ENCODE measurements around the gene ENPP6.
"Not testable (repeated sequence)": the region's sequence is repeated elsewhere in the genome, so short reads cannot be mapped to it uniquely, and the experiment has no call there.

ENPP6 gene

DNA sequence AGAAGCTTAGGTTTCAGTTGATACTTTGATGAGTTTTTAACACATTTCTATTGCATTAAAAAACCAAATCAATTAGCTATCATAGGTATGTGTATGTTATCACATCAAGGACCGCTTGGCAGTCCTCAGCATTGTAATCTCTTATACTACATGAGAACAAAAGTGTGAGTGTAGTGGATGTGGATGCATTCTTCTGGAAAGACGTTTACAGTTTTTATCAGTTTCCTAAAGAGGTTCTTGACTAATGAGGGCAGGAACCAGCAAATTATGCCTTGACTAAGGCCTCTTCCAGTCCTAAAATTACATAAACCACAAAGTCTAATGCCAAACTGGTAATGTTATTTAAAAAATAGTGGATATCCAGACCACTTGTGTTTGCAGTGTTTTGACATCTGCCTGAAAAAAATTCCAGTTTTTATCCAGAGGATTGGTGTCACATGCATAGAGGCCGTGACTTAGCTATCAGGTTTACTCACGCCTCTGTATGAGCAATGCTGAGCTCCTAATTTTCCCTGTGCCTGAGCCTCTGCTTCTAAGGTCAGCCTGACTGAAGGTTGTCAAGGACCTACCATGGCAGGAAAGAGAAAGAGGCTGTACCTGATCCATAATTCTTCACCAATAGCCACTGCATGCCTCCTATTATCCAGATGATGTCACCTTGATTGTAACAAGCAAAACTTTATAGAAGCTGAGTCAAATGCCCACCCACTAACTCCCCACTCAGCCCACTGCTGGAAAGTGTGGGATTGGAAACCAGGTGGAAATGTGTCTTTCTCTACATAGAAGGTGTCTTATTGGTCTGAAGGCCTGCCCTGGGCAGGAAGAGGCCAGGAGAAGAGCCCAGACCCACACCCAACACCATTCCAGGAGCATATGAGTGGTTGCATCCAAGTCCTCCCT lies 68.7 kb downstream of the ENPP6 start:
- no peak for DNase-seq (ENCODE audit: low read depth)

DNA sequence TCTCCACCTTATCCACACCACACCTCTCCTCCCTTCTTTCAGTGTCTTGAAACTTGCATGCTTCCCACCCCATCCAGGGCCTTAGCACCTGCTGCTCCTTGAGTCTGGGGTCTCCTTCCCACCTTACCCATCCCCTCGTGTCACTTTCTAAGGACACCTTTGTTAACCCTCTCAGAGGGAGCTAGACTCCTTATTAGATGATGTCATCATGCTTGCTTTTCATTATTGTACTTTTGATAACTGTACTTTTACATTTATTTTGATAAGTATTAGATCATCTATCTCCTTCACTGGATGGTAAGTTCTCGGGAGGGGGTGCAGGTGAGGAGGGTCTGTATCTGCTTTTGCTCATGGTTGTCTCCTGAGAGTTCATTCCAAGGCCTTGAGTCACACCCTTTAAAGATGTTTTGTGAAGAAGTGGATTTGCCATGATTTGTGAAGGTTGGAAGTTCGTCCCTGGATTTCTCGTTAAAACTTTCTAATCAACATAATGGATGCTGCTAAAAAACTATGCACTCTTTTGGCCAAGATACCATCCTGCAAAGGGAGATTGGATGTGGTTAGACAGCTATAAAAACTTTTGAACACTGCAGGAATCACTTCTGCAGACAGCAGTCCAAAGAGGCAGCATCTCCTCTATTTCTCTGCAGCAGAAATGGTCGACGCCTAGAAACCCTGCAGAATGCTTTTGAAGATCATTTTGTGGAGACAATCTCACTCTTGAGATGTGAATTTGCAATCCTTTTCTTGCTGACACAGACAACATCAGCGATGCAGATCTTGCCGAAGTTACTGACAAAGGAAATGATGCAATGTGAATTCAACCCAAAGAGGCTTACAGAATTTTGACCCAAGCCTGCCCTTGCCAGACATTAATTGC lies 69.6 kb downstream of the ENPP6 start:
- DNase-seq (ENCODE audit: low read depth): no peak

DNA sequence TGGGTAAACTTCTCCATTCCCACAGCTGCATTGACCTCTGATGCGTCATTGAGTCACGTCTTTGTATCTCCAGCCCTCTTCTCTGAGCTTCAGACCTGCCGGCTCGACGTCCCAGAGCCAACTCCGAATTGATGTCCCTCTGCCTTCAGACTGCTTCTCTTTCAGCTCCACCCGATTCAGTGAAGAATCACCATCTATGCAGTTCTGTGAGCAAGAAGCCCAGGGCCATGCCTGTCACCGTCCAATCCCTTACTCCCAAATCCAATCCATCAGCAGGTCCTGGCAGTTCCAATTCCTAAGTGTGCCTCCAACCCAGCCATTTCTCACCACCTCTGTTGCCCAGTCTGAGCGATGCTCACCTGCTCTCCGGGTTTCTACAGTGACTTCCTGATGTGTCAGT lies 70.7 kb downstream of the ENPP6 start:
- DNase-seq (ENCODE audit: low read depth): no peak

DNA sequence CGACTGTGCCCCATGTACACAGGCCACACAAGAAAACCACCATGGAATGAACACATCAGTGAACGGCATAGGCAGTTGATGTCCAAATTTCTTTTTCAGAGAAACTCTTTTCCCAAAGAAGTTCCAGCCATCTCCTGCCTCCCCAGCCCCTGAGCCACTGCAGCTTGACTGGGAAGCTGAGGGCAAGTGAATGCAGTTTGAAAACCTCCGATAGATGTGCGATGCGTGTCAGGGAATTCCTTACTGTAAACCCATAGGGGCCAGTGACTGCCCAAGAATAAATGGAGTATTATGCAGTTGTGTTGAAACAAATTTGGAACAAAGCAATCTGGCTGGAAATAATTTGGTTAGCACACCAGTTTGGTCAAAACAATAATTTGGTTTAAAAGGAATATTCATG lies 72.1 kb downstream of the ENPP6 start:
- DNase-seq (ENCODE audit: low read depth): no peak

DNA sequence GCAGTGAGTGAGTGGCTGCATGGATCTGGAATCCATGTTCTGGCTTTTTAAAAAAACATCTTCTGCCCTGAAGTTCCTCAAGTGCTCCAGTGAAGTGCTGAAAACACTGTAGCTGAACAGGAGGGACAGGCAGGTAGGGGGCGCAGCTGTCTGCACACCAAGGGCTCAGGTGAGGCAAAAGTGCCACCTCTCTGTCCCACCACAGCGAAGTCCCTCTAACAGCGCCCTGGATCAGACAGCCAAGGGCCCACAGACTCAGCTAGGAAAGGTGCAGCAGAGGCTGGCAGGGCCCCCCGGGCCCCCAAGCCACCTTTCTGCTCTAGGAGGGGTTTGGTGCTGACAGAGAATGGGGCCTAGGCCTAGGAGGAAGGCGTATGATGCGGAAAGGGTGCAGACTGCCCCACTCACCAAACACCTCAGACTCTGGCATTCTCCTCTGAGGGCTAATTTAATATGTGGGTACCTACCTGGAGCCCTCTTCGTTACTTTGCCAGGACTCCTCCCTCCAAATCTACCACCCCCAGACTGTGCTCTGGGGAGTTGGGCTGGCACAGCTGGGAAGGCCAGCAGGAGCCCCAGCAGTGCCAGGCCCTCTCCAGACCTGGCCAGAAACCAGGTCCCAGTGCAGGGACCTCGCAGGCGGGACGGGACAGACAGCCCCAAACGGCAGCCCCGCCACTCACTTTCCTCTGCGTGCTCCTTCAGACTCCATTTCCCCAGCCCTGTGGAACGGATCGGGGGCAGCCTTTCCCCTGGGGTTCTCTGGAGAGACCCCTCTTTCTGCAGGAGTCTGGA lies 73.7 kb downstream of the ENPP6 start:
- no peak for DNase-seq (ENCODE audit: low read depth)

DNA sequence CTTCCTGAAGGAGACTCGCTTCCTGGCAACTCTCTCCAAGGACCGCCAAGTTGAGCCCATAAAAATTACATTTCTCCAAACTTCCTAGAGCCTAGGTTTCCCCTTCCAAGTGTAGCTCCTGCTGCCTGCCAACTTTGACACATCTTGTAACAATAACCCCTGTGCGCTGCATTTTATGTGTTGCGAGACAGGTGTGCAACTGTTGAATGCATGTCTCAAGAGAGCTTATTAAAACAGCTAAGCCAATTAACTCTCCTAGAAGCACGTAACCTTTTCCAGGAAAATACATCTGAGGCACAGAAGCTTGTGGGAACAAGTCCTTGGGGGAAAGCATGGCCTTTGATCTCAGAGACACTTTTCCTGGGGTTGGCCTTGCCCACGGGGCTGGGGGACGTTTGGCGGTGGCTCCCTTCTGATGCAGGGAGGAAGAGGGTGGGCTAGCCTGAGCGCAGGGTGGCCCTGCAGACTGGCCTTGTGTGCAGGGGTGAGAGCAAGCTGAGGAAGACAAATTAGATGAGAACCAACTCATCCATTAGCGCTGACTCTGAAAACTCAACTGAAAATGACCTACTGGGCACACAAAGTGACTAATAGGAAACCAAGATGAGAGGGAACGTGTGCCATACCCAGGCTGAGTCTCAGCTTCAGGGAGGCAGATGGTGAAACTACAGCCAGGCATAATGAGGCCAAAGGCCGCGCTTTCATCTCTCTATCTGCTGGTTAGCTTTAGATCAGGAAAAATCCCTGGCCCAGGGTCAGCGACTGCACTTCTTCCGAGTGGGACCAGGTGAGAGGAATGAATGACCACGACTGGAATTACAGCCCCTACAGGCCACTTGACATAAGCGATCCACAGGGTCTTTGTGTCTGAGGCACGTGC lies 75.3 kb downstream of the ENPP6 start:
- DNase-seq (ENCODE audit: low read depth): no peak

DNA sequence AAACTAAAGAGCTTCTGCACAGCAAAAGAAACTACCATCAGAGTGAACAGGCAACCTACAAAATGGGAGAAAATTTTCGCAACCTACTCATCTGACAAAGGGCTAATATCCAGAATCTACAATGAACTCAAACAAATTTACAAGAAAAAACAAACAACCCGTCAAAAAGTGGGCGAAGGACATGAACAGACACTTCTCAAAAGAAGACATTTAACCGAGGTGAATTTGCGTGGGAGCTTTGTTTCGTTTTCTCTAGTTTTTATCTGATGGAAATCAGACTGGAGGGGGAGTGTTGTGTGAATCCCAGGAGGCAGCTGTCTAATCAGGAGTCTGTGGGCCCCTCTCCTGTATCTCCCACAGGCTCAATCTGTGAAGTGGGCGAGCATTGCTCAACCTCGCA lies 76.8 kb downstream of the ENPP6 start:
- not testable (repeated sequence) for DNase-seq (ENCODE audit: low read depth)

DNA sequence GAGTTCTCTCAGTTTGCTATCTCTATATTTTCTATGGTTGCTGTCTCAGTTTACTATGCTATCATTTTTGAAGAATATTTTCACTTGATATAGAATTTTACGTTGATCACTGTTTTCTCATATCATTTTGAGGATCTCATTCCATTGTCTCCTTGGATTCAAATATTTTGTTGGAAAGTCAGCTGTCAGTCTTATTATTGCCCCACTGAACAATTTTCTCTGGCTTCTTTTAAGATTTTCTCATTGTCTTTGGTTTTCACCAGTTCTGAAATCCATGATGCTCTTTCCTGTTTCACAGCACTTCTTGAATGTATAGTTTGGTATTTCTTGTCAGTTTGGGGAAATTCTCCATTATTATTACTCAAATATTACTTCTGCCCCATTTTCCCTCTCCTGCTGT lies 81.1 kb downstream of the ENPP6 start:
- DNase-seq (ENCODE audit: low read depth): no peak

DNA sequence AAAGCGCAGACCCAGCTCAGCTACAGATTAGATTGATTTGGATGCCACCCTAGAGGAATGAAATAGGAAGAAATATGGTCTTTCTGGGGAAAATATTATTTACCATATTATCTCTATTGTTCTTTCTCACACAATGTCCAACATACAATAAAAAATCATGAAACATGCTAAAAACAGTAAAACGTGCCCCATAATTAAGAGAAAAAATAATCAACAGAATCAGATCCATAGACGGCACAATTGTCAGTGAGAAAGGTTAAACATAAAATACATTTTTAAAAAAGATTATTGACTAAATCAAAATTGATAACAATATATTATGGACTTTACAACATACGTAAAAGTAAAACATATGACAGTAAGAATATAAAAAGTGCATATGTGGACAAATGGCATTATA lies 90.9 kb downstream of the ENPP6 start:
- no peak for DNase-seq (ENCODE audit: low read depth)

DNA sequence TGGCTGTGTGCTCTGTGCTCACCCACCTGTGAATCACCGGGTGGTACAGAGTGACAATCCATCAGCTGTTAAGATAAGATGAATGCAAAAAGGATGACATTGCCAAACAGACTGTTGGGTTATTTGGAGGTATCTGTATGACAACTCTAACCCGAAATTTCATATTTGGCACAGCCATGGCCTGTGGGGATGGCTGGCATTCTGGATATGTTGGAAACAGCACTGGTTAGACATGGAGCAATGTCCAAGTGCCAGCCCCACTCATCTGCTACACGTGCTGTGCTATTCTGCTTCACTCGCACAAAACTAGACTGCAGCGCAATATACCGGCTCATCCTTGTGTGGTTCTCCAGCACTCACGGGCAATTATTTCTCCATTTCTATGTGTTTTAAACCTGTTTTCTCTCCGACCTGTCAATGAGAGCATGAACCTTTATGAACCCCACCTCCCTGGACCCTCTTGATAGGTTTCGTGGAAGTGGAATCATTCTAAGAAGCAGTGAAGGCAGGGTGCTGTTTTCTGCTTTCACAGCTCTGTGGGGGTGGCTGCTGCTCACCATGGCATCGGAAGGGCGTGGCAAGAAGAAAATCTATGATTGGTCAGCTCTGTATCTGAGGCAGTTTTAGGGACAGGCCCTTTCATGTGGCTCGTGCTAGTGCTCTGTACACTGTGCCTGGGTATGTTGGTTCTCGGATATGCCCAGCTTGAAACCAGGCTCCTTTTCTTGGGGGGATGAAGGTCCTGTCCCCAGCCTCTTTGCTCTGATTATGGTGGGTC lies 94.9 kb downstream of the ENPP6 start:
- DNase-seq (ENCODE audit: low read depth): no peak

DNA sequence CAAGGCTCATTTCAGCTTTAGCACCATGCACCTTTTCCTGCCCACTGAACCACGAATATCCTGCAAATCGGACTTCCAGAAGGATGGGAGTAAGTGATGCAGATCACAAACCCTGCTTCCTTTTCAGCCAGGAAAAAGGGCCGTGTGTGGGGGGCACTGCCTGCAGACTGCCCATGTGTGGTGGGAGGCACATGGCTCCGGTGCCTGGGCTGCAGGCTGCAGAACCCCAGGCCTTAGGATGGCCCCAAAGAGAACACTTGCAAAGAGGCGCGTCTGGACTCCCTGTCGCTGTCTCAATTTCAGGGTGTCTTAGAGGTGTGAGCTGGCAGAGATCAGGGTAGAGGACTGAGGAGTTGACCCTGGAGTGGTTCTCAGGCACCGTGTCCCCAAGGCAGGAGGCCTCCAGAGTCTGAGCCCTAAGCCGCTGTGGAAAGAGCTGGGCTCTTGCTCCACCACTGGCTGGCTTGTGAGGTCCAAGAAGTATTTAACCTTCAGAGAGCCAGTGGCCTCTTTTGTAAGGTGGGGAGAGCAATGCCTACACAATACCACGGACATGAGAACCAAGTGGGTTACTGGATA lies 97.0 kb downstream of the ENPP6 start:
- DNase-seq (ENCODE audit: low read depth): no peak

DNA sequence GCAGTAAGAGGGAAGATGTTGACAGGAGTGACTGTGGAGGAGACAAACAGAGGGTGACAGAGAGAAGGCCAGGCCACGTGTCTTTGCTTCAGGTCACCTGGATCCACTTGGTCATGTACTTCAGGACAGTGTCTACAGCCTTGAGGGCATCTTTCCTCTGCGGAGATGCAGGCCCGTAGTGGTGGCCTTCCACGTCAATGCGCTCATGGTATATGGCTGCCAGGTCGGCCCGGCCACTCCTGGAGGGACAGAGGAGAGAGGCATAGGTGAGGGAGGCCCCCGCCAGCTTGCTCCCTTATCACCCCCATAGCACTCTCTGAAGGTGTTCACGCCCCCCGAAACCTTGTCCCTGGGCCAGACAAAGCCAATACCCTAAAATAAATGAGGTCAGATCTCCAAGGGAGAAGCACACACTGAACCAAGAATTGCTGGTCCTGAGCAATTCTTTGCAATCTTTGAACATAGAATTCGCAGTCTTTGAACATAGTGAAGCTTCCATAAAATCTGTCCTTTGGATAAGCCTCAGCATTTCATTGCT lies 99.9 kb downstream of the ENPP6 start:
- DNase-seq (ENCODE audit: low read depth): no peak

DNA sequence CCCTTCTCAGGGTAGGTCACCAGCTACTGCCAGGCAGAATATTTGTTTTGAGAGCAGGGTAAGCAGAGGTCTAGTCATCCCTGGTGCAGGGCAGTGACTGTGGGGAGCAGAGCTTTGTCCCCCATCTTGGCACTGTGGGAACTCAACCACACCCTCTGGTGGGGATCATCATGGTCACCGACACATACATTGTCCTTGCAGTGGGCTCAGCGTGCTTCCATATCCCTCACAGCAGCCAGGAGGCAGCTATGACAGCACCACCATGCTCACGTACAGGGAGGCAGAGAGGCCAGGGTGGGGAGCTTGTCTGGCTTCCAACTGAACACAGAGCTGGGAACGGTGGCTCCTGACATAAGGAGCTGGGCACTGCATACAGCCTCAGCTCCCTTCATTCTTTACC lies 102.3 kb downstream of the ENPP6 start:
- DNase-seq (ENCODE audit: low read depth): no peak

DNA sequence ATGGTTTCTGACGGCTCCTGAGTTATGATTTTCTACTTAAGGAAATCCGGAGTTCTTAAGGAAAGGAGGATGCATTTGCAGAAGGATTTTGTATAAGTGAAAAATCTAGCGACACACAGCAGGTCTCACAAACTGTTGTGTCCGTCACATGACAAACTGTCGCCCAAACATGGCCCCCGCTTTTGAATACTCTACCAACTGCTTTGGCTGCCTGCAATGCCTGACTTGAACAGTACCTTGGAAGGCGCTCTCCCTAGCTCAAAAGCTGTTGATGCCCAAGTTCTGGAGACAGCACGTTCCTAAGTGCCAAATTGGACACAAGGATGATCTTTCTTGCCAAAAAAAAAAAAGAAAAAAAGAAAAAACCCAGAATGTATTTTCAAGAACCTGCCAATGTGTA lies 103.2 kb downstream of the ENPP6 start:
- DNase-seq (ENCODE audit: low read depth): no peak

DNA sequence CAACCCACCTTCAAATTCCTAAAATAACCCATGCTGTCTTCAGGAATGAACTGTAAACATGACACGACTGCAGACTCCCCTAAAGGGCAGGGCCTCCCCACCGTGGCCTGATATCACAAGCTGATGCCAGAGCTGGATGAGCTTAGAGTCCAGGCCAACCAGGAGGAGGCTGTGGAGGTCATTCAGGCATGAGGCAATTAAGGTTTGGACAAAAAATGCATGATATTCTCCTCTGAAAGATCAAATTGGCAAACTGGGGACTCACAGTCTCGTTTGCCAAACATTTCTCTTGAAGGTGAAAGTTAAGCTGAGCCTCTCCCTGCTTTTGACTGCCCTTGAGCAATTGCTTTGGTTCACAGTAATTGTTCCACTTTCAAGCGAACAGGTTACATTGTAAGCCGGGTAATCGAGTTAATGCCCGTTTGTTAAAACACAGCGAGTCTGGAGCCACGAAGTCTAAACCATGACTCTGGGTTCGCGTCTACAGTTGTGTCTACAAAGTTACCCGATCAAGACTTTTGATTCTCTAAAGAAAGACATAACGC lies 105.6 kb downstream of the ENPP6 start:
- DNase-seq (ENCODE audit: low read depth): no peak

DNA sequence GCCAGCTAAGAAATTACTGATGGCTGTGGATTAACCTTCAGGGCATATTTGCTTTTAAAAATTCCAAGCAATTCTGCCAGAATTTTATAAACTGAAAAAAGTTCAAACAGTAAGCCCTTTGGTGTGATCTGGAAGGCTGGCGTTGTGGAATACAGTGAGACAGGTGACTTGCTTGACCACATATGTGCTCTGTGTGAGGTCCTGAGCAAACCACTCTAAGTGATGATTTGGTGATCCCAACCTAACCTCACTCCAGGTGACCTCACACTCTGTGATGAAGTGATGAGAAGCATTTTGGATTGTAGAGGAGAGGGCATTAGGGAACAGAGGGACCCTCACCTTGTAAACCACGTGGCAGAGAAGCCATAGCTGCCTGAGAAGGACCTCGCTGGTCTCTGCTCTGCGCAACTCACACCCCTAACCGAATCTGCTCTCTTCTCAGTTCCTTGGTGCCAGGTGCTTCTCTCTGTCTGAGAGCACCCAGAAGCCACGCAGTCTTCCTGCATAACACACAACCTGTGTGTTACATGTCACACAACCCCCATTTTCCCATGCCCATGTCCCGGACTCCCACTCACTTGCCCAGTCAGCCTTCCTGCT lies 106.3 kb downstream of the ENPP6 start:
- DNase-seq (ENCODE audit: low read depth): no peak

DNA sequence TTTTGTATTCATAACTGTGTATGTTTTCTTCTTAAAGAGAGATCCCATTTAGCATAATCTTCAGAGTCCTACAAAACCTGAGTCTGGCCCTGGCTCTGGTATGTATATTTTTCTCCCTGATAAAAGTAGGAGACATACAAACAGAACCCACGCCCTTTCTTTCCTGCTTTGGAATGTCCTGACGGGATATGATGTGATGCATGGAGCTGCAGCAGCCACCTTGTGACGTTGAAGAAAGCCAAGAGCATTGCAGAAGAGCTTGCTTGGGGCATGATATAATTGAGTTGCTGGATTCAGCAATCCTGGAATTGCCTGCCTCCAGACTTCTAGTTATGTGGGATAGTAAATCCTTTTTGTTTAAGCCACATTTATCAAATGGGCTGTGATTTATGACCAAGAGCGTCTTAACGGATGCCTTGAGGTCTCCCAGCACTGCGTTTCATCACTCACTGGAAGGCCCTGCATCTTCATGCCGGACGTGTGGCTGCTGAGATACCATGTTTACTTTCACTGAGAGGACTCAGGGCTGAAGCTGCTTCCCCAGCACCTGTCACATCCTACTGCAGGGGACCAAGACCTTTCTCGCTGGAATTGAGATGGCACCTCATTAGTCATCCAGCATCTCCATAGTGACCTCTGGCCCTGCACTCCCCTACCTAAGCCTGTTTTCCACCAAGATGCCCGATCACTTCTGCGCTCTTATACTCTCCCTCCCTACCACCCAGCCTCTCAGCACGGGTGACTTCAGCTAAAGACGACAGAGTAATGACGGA lies 107.0 kb downstream of the ENPP6 start:
- DNase-seq (ENCODE audit: low read depth): no peak

DNA sequence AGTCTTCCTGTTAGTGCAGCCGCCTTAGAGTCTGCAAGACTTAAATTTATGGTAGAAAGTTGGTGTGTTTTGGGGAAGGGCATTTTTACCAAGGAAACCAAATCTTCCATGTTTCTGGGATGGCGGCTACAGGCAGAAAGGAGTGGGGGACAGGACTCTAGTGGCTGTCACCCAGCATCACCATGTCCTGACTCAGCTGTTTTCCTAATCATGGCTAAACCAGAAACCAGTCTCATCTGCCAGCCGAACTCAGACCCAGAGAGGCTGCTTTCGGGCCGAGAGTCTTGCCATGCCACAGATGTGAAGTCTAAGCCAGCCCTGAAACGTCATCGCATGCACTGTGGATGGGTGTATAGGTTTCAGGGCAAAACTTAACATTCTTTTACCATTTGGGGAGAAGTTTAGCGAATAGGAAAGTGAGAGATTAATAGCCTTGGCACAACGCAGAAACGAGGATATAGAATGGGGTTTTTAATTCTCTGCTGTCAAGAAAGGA lies 109.6 kb downstream of the ENPP6 start:
- DNase-seq (ENCODE audit: low read depth): no peak

All from activated gamma-delta T cell treated with anti-CD3 and anti-CD28 coated beads, Interleukin-2, amount 50 U/mL, for 16 hours (primary cell).